GM11168 (cell line): ENCODE data around the gene RBBP6.
"Not testable (repeated sequence)": the region's sequence is repeated elsewhere in the genome, so short reads cannot be mapped to it uniquely, and the experiment has no call there.

ENCODE experiments used
- in situ Hi-C: fragments of 300-500 bp; cut with MboI; formaldehyde crosslinking; loops from one replicate; pipeline ENCODE4 v1.12.0; 2022; ENCODE audit warnings: low sequenced_read_pairs; ENCODE audit not compliant: unreplicated experiment

Gene RBBP6

GRCh38 chr16:24553983-24554382 lies 14.6 kb downstream of the RBBP6 start:
- in situ Hi-C loops: no loop called here

GRCh38 chr16:24555346-24555872 lies 16.0 kb downstream of the RBBP6 start:
- in situ Hi-C loops: no loop called here

- in situ Hi-C loops: no loop called here
Measured at GRCh38 chr16:24562811-24563210, 23.4 kb downstream of the RBBP6 start.

- in situ Hi-C loops: no loop called here
Measured at GRCh38 chr16:24568392-24568791, 29.0 kb downstream of the RBBP6 start.

- in situ Hi-C loops: no loop called here
Measured at GRCh38 chr16:24571096-24571495, 31.7 kb downstream of the RBBP6 start.

- in situ Hi-C loops: no loop called here
Measured at GRCh38 chr16:24572069-24572468, 32.7 kb downstream of the RBBP6 start.

GRCh38 chr16:24573141-24573540 lies 33.8 kb downstream of the RBBP6 start:
- in situ Hi-C loops: no loop called here

GRCh38 chr16:24574515-24575485 lies 35.4 kb downstream of the RBBP6 start:
- in situ Hi-C loops: not testable (repeated sequence)

- in situ Hi-C loops: not testable (repeated sequence)
Measured at GRCh38 chr16:24575791-24576190, 36.4 kb downstream of the RBBP6 start.

GRCh38 chr16:24577167-24577566 lies 37.8 kb downstream of the RBBP6 start:
- in situ Hi-C loops: no loop called here

GRCh38 chr16:24580665-24581064 lies 41.3 kb downstream of the RBBP6 start:
- in situ Hi-C loops: no loop called here

GRCh38 chr16:24583494-24583893 lies 44.1 kb downstream of the RBBP6 start:
- in situ Hi-C loops: no loop called here

GRCh38 chr16:24589997-24590396 lies 50.6 kb downstream of the RBBP6 start:
- in situ Hi-C loops: no loop called here

- in situ Hi-C loops: no loop called here
Measured at GRCh38 chr16:24598777-24599437, 59.5 kb downstream of the RBBP6 start.

GRCh38 chr16:24609417-24609739 lies 70.0 kb downstream of the RBBP6 start:
- in situ Hi-C loops: no loop called here

- in situ Hi-C loops: no loop called here
Measured at GRCh38 chr16:24609740-24610415, 70.5 kb downstream of the RBBP6 start.

GRCh38 chr16:24610416-24610755 lies 71.0 kb downstream of the RBBP6 start:
- in situ Hi-C loops: no loop called here

GRCh38 chr16:24611310-24611709 lies 71.9 kb downstream of the RBBP6 start:
- in situ Hi-C loops: no loop called here

GRCh38 chr16:24612656-24613055 lies 73.3 kb downstream of the RBBP6 start:
- in situ Hi-C loops: no loop called here

- in situ Hi-C loops: not testable (repeated sequence)
Measured at GRCh38 chr16:24613267-24613666, 73.9 kb downstream of the RBBP6 start.

GRCh38 chr16:24617502-24617901 lies 78.1 kb downstream of the RBBP6 start:
- in situ Hi-C loops: no loop called here
